ENCODE measurements around the gene DUT.

Gene DUT

GRCh38 chr15:48283396-48284145, 47.7 kb upstream of the DUT start:
- DNase-seq = no peak
- Histone ChIP-seq H3K36me3 (replicated peaks; ENCODE audit: insufficient read depth, low read length) (no peaks in the 10 kb centered on the region), H3K27ac (ENCODE audit: low read length) (no peak overlapping the region), H3K79me2 (ENCODE audit: low read length) (no peaks in the 10 kb centered on the region), H3K4me3 (ENCODE audit: low read length) (no peak overlapping the region), H3K27me3 (replicated peaks; ENCODE audit: insufficient read depth, low read length) (no peaks in the 10 kb centered on the region), H3F3A (ENCODE audit: insufficient read depth, low read length) (no peaks in the 10 kb centered on the region), H3K9ac (ENCODE audit: low read length) (no peak overlapping the region), H3K4me2 (ENCODE audit: low read depth, low read length) (no peak overlapping the region), H2AFZ (ENCODE audit: low read length) (no peak overlapping the region), H3K9me2 (replicated peaks; ENCODE audit: insufficient read depth, low read length) (no peaks in the 10 kb centered on the region), H4K20me1 (ENCODE audit: insufficient read depth, low read length) (no peaks in the 10 kb centered on the region), H3K4me1 (ENCODE audit: low read length) (no peaks in the 10 kb centered on the region), H3K9me3 (replicated peaks; ENCODE audit: insufficient read depth, low read length) (no peaks in the 10 kb centered on the region)
- no peak for TF ChIP-seq EZH2 (optimal IDR thresholded peaks at IDR 0.05; ENCODE audit: low read depth, low read length)

GRCh38 chr15:48285329-48286214, 45.7 kb upstream of the DUT start:
- peak; percentile 68 for DNase-seq
- H3K4me2 ChIP-seq (ENCODE audit: low read depth, low read length) = peak overlapping the region; percentile 47
- TF ChIP-seq CTCF (IDR thresholded peaks at IDR 0.05; ENCODE audit: low read length) (peak; percentile 77), EZH2 (optimal IDR thresholded peaks at IDR 0.05; ENCODE audit: low read depth, low read length) (no peak), EZH2phosphoT487 (IDR thresholded peaks at IDR 0.05; ENCODE audit: low read length) (no peak)
- H3K79me2 ChIP-seq (ENCODE audit: low read length) = no peaks in the 10 kb centered on the region
- no peaks in the 10 kb centered on the region for H3K9me2 ChIP-seq (replicated peaks; ENCODE audit: insufficient read depth, low read length)
- no peaks in the 10 kb centered on the region for H3K4me1 ChIP-seq (ENCODE audit: low read length)
- H3K36me3 ChIP-seq (replicated peaks; ENCODE audit: insufficient read depth, low read length) = no peaks in the 10 kb centered on the region
- H3K27me3 ChIP-seq (replicated peaks; ENCODE audit: insufficient read depth, low read length) = no peaks in the 10 kb centered on the region
- H3K4me3 ChIP-seq (ENCODE audit: low read length) = peak overlapping the region; percentile 38; the same call in 1 of the 2 replicates
- peak overlapping the region; percentile 81 for H2AFZ ChIP-seq (ENCODE audit: low read length)
- H3K27ac ChIP-seq (ENCODE audit: low read length) = no peak overlapping the region
- H3K9me3 ChIP-seq (replicated peaks; ENCODE audit: insufficient read depth, low read length) = no peaks in the 10 kb centered on the region
- no peak overlapping the region for H3K9ac ChIP-seq (ENCODE audit: low read length)
- H4K20me1 ChIP-seq (ENCODE audit: insufficient read depth, low read length) = no peaks in the 10 kb centered on the region
- no peaks in the 10 kb centered on the region for H3F3A ChIP-seq (ENCODE audit: insufficient read depth, low read length)

GRCh38 chr15:48289628-48290027, 41.6 kb upstream of the DUT start:
- H3K79me2 ChIP-seq (ENCODE audit: low read length) = no peaks in the 10 kb centered on the region
- no peaks in the 10 kb centered on the region for H3F3A ChIP-seq (ENCODE audit: insufficient read depth, low read length)
- TF ChIP-seq EZH2phosphoT487 (IDR thresholded peaks at IDR 0.05; ENCODE audit: low read length) = no peak
- TF ChIP-seq CTCF (IDR thresholded peaks at IDR 0.05; ENCODE audit: low read length) = no peak
- no peak for TF ChIP-seq EZH2 (optimal IDR thresholded peaks at IDR 0.05; ENCODE audit: low read depth, low read length)
- no peaks in the 10 kb centered on the region for H4K20me1 ChIP-seq (ENCODE audit: insufficient read depth, low read length)
- H3K4me2 ChIP-seq (ENCODE audit: low read depth, low read length) = no peak overlapping the region
- H2AFZ ChIP-seq (ENCODE audit: low read length) = no peak overlapping the region
- no peak overlapping the region for H3K4me3 ChIP-seq (ENCODE audit: low read length)
- H3K36me3 ChIP-seq (replicated peaks; ENCODE audit: insufficient read depth, low read length) = no peaks in the 10 kb centered on the region
- H3K9ac ChIP-seq (ENCODE audit: low read length) = no peak overlapping the region
- 0 out of 2 replicates have a peak, but pooled peaks cover 4% of the 10 kb centered on the region for H3K4me1 ChIP-seq (ENCODE audit: low read length)
- H3K9me2 ChIP-seq (replicated peaks; ENCODE audit: insufficient read depth, low read length) = no peaks in the 10 kb centered on the region
- H3K27ac ChIP-seq (ENCODE audit: low read length) = no peak overlapping the region
- H3K27me3 ChIP-seq (replicated peaks; ENCODE audit: insufficient read depth, low read length) = no peaks in the 10 kb centered on the region
- H3K9me3 ChIP-seq (replicated peaks; ENCODE audit: insufficient read depth, low read length) = no peaks in the 10 kb centered on the region
- DNase-seq = no peak
